HG03378 (cell line): ENCODE measurements around the gene FBXL13.
"Not testable (repeated sequence)": the region's sequence is repeated elsewhere in the genome, so short reads cannot be mapped to it uniquely, and the experiment has no call there.

ENCODE experiments used
- ATAC-seq: cut with Tn5 transposase; IDR thresholded peaks from one replicate; pipeline ENCODE4 v1.9.1; 2021; ENCODE audit warnings: mild to moderate bottlenecking, moderate library complexity; ENCODE audit not compliant: unreplicated experiment

The FBXL13 gene

DNA sequence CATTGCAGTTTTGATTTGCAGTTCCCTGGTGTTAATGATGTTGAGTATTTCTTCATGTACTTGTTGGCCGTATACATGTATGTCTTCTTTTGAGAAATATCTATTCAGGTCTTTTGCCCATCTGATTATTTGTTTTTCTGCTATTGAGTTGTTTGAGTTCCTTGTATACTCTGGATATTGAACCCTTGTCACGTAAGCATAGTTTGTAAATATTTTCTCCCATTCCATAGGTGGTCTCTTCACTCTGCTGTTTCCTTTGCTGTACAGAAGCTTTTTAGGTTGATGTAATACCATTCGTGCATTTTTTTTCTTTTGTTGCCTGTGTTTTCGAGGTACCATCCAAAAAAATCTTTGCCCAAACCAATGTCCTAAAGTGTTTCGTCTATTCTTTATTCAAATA lies 205.4 kb downstream of the FBXL13 start:
- no peak for ATAC-seq

- ATAC-seq: no peak
These were observed 207.9 kb downstream of the FBXL13 start for GRCh38 chr7:102866535-102867215.

- no peak for ATAC-seq
These were observed 209.6 kb downstream of the FBXL13 start for GRCh38 chr7:102864958-102865357.

DNA sequence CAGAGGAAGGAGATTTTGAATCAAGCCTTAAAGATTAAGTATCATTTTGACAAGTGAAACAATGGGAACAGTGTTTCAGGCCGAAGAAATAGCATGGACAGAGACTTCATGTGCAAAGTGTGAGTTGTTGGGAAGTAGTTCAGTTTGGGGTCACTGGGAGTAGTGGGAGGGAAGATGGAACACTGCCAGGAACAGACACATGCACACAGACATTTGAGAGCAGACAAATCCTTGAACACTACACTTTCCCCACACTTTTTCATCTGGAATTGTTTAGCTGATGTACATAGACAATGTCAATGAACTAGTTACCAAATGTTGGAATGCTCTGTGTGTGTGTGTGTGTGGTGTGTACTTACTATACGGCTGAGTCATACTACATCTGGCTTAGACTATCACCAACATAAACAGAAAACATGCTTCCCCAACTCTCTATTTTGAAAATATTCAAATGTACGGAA lies 214.2 kb downstream of the FBXL13 start:
- ATAC-seq: no peak

DNA sequence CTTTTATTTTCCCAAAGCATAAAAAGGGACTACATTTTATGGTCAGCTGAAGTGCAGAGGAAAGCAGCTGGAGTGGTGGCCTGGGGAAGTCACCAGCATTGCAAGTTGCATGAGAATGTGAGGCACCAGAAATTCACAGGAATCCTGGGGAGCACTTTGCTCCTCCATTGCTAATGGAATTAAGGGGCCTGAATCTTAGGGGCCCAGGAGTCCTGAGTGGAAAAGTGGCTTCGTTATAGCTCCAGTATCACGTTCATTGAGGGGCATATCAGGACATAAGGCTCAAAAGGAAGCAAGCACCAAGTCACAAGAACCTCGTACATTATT lies 214.8 kb downstream of the FBXL13 start:
- no peak for ATAC-seq

DNA sequence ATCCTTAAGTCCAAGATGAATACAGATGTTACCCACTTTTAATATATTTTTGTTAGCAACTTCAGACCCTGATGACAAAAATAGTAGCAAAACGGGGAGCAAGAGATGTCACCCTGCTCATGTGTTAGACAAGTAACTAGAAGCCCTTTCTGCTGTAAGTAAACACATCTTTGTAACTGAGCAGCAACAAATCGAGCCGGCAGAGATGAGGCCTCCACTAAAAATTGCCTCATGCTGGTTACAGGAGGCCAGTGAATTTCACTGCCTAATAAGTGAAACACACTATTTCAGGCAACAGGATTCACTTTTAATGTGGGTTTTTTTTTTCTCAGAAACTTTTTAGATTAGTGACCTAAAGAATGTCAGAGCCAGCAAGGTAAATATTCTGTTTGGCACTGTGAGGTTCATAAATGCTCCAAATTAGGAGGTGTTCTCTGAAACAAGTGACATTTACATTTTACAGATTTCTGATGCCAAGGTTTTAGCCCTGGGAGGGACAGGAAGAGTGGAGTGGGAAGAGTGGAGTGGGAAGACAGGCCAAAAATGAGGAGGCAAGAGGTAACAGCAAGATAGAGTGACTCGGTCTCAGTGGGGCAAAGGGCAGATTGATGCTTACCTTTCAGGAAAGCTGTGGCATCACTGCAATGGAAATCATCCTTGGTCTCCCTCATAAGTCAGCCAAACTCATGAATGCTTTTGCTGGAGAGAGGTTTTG lies 215.4 kb downstream of the FBXL13 start:
- ATAC-seq: no peak

GRCh38 chr7:102856036-102856435 lies 218.6 kb downstream of the FBXL13 start:
- ATAC-seq: no peak

- ATAC-seq: no peak
These were observed 225.1 kb downstream of the FBXL13 start for GRCh38 chr7:102849538-102849937.

DNA sequence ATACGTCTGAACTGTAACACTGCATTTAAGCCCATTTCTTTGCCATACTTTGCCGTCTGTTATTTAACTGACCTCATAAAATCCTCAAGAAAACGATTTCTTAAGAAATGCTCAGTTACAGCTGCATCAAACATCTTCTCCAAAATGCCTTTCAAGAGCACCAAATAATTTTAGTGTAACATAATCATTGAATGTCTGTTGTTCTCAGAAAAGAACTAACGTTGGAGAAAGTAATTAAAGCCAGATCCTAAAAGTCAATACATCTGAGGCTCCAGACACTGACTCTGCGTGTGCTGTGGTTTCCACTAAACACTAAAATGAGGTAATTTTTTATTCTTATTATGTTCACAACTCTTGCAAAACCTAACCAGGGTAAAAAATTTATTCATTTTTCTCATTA lies 225.5 kb downstream of the FBXL13 start:
- ATAC-seq: no peak

- no peak for ATAC-seq
These were observed 229.2 kb downstream of the FBXL13 start for GRCh38 chr7:102845346-102845745.

DNA sequence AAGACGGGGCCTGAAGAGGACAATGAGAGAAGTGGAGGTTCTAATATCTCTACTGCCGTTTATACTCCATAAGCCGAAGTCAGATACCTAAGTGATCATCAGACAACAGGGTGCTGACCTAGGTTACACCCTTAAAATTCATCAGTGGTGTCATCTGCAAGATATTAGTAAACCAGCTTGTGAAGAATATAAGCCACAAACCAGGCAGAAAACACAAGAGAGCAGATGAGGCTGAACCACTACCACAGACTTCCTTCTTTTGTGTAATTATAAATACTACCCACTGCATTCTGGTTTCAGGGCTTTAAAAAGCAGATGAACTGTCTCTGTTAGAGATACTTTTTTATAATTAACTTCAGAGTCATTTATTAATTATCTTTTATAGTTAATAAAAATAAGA lies 230.7 kb downstream of the FBXL13 start:
- peak; percentile 56 for ATAC-seq

GRCh38 chr7:102842284-102842683 lies 232.3 kb downstream of the FBXL13 start:
- no peak for ATAC-seq

- ATAC-seq: no peak
These were observed 233.3 kb downstream of the FBXL13 start for GRCh38 chr7:102841290-102841689.

GRCh38 chr7:102840404-102840803 lies 234.2 kb downstream of the FBXL13 start:
- ATAC-seq: no peak

GRCh38 chr7:102838572-102839101 lies 236.0 kb downstream of the FBXL13 start:
- ATAC-seq: not testable (repeated sequence)

DNA sequence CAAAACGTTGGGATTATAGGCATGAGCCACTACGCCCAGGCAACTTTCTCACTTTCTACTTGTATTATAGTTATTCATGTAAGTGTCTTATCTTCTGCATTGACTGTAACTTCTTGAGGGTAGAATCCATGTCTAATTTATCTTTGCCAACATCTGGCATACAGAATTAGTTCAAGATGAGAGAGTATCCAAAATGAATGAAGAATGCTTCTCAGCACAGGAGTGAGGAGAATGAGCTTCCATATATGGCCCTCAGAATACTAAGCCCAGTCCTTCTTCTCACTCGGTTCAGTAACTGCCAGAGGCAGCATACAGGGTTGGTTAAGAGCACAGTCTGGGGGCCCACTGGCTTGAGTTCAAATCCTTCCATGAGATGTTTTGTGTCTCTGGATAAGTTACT lies 236.8 kb downstream of the FBXL13 start:
- no peak for ATAC-seq

DNA sequence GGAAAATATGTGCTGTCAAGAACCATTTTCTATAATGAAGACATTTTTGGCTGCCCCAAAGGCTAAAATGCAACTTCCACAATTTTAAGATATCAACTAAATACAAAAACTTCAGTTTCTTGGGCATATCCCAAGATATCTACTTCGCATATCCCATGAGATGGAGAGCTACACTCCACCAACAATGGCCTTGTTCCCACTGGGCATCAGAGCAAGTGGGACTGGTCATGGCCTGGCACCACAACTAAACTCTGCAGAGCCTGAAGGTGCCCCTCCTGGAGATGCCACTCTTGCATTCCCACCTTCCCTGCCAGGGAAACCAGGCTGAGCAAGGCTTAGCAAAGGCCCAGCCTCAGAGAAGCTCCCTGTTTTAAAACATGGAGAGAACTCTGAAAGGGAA lies 237.6 kb downstream of the FBXL13 start:
- ATAC-seq: no peak

- ATAC-seq: no peak
These were observed 238.2 kb downstream of the FBXL13 start for GRCh38 chr7:102836191-102836919.

DNA sequence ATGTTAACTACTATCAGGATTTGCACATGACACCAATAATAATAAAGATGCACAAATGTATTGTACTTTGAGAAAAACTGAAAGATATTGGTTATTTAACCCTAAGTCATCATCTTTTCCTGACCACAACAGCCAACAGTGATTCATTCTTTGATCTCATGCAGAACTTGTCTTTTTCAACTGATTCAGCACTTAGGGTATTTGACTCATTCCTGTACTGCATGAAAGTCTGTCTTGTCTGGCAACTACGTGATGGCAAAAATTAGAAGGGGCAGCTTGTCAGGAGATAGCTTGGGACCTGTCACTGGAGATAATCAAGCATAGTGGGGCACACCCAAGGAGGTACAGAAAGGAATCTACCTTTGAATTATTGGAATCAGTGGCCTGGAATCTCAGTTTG lies 239.6 kb downstream of the FBXL13 start:
- ATAC-seq: peak; percentile 96

GRCh38 chr7:102834466-102834865 lies 240.1 kb downstream of the FBXL13 start:
- ATAC-seq: no peak

- no peak for ATAC-seq
These were observed 241.3 kb downstream of the FBXL13 start for GRCh38 chr7:102833343-102833742.

- ATAC-seq: no peak
These were observed 241.9 kb downstream of the FBXL13 start for GRCh38 chr7:102832674-102833073.
